Middle frontal gyrus (tissue), 1 donor: ENCODE measurements around the gene AP3B2.
"Not testable (repeated sequence)": the region's sequence is repeated elsewhere in the genome, so short reads cannot be mapped to it uniquely, and the experiment has no call there.

Experiments used
- DNase-seq: peaks from one replicate; pipeline ENCODE4 v3.0.0-alpha.2; 2015; ENCODE audit warnings: low spot score; ENCODE audit errors: extremely low spot score

Gene AP3B2

DNA sequence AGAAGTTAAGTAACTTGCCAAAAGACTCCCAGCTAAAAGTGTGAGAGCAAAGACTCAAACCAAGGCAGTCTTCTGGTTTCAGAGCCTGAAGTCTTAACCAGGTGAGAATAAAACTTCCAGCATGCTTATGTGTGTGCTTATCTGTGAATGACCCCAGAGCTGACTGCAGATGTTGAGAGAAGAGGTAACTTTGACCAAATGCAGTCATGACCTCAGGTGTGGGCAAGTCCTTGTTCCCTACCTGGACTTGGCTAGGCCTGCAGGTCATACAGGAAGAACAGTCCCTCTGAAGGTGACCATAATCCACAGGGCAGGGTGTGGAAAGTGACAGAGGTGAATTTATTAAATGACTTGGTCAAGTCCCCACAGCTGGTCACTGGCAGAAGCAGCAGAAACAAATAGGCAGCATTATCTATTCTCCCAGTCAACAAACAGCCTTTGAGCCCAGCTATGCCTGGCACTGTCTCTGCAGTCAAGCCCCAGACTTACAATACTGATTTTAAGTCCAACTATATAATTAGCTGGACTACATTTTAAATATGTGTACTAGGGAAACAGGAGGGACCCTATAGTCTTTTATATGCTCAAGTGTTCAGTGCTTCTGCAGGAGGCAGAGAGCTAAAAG lies 59.5 kb downstream of the AP3B2 start:
- DNase-seq = no peak

DNA sequence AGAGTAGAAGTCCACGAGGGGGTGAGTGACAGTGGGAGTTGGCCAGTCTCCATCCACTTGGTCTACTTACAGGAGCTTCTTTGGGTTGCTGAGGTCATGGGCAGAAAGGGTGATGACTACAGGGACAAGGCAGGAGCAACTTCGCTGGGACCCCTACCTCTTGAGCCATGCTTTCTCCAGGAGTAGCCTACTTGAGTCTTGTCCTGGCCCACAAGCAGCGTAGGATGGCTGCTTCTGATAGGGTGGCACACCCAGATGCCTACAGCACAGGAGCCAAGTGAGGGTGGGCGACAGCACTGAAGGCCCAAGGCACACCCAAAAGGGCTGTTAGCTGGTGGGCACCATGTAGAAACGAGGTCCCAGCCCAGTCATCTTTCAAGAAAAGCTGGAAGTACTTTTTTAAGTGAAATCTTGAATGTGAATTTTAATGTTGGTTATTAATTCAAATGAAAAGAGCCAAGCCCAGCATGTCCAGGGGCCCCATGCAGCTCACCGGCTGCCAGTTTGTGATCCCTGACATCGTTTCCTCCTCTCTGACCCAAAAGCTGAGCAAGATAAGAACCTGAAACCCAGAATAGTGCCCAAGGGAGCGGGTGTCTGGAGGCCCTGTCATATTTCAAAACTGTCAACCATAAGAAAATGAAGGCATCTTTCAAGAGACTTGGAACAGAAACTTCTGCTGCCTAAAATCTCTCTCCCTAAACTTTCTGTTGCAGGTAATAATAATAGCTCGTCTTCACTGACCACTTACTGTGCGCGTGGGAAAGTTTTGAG lies 60.3 kb downstream of the AP3B2 start:
- DNase-seq = no peak

DNA sequence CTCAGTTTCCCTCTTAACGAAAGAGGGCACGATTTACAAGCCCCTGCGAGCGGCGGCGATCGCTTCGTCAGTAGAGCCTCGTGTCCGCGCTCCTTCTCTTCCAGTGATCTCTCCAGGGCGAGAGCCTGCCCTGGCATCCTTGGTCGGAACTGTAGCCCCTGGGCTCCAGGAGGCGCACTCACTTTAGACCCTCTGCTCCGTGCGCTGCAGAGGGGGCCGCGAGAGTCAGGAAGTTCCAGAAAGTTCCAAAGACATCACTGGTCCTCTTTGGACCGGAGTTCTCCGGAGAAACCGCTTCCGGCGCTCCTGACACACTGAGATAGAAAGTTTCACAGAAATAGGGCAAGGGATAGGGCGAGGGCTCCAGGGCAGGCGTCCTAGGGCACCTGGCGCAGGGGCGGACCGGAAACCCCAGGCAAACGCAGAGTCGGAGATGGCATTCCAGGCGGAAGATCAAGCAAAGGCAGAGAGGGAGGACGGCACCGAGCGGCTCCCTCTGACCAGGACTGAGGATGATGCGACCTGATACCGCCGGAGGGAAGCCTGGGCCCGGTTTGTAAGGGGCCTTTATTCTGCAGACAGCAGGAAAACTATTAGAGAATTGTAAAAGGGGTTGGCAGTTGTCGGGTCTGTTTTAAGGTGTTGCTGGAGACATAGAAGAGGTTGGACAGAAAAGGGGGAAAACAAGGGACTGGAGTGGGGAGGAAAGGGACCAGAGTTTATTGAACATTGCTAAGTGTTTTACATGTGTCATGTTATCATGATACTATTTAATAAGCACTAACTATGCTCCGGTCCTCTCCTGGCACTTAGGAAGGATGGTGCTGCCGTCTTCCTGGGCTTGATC lies 61.2 kb downstream of the AP3B2 start:
- no peak for DNase-seq

DNA sequence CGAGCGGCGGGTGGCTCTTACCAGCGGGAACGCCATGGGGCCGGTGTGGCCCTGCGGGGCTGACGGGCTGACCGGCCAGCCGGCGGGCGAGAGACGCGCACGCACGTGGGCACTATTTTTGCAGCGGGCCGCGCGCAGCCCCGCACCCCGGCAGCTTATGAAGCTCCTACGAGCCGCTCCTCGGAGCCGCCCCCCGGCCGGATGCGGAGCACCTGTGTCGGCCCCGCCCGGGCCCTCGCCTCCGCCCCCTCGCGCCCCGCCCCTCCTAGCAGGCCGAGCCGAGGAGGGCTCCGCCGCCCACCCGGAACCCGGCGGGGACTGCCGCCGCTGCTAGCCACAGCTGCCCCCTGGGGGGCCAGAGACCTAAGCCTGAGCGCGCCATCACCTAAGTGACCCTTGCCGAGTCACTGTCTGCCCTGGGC lies 61.8 kb downstream of the AP3B2 start:
- no peak for DNase-seq

DNA sequence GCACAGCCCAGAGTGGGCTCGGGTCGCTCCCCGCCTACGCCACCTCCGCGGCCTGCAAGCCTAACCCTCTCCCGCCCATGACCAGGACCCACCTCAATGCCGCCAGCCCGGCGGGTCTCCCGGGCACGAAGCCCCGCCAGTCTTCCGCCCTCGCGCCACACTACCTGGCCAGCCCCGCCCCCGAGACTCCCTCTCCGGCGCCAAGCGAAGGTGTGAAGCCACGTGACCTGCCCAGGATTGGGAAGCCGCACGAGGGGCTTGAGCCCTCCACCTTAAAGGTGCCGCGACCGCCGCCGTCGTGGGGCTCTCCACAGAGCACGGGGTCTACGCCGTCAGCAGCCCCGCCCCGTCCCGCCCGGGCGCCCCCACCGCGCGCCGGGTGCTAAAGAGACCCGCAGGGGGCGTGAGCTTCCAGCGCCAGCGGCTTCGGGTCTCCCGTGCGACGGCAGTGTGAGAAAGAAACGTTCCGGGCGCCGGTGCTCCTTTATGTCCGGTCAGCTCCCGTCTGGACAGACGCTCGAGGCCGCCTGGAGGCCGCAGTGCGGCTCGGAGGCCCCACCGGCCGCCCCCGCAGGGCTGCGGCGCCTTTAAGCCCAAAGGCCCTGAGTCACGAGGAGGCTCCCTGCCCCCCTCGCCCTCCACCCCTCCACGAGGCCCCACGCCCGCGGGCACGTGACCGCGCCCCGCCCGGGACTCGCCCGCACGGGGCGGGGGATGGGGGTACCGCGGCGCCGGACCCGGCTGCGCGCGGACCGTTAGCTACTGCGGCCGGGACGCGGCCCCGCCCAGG lies 62.4 kb downstream of the AP3B2 start, which contains the start of gene CPEB1:
Gene CPEB1, minus strand, starts transcription at position 319 of the 790 bp plus-strand sequence. CDS start 18,904 bp downstream, outside the sequence.
- DNase-seq = peak; percentile 48

DNA sequence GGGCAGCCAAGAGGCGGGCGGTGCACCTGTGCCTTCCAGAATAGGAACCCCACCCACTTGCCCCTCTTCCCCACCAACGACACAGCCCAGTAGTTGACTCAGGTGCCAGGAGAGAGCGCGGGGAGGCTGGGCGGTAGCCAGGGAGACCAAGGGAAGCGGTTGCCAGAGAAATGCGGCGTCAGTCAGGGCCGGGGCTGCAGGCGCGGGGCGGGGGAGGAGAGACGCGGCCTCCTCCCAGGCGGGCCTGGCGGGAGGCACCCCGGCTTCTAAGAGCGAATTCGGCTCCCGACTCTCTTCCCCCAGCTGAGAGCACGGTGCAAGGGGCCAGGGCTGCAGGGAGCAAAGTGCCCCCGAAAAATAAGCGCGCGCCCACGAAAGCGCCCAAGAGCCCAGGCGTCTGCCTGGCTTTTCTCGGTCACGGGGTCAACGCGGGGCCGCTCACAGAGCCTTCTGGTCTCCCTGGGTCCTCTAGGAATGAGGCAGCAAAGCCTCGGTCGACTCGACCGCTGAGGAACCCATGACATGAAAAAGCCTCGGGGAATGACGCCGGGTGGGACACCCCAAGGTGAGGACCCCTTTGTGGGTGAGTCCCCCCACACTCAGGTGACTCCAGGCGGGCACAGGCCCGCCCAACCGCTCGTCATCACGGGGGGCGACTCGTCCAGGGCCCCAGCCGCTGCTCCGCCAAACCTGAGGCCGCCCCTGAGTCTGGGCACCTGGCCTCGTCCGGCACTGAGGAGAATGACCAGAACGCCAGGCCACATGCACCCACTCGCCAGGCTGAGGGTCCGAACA lies 63.2 kb downstream of the AP3B2 start:
- no peak for DNase-seq

DNA sequence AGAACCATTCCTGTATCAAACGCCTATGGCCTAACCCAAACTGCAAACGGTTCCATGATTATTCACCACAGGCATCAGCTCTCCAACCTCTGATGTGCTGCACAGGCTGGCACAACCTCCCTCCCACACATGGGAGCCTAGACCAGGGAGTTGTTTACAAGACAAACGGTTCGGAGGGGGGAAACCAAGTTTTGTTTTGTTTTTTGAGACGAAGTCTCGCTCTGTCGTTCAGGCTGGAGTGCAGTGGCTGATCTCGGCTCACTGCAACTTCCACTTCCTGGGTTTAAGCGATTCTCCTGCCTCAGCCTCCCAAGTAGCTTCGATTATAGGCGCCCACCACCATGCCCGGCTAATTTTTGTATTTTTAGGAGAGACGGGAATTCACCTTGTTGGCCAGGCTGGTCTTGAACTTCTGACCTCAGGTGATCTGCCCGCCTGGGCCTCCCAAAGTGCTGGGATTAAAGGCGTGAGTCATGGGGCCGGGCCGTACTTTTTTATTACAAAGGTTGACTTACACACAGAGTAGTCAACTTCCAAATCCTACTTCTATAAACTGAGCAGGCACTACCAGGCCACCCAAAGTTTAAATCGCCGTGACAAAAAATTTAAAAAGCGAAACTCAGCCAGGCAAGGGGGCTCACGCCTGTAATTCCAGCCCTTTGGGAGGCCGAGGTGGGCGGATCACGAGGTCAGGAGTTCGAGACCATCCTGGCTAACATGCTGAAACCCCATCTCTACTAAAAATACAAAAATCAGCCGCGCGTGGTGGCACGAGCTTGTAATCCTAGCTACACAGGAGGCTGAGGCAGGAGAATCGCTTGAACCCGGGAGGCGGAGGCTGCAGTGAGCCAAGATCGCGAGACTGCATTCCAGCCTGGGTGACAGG lies 64.5 kb downstream of the AP3B2 start:
- DNase-seq = not testable (repeated sequence)

DNA sequence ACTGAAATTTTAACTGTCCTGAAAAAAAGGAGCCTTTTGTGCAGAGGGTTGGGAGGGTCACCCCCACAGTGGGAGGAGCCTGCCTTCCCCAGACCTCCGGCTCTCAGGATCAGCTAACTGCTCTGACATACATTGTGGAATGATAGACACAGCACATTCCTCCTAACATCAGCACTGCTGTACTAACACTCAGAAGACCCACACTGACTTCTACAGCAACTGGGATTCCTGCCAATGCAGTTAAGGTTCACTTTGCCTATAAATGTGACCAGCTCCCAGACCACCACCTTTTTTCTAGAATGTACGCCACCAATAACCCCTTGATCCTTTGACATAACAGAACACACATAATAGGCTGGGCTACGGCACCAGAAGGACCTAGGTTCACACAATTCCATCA lies 65.7 kb downstream of the AP3B2 start:
- DNase-seq = no peak

DNA sequence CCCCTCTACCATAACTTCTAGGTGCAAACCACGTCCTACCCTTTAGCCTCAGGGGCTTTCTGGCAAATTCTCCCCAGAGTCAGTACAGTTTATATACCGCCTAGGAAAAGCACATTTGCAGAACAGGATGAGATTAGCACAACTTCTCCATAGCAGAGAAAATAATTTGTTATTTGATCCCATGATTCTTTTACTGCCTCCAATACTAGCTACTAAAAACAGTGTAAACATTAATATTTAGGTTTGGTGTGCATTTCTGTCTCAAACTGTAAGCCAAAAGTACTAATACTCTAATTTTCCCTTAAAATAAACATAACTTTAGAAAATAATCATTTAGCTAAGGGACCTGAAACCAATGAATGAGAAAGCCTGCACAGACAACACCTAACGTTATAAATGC lies 67.0 kb downstream of the AP3B2 start:
- DNase-seq = no peak

DNA sequence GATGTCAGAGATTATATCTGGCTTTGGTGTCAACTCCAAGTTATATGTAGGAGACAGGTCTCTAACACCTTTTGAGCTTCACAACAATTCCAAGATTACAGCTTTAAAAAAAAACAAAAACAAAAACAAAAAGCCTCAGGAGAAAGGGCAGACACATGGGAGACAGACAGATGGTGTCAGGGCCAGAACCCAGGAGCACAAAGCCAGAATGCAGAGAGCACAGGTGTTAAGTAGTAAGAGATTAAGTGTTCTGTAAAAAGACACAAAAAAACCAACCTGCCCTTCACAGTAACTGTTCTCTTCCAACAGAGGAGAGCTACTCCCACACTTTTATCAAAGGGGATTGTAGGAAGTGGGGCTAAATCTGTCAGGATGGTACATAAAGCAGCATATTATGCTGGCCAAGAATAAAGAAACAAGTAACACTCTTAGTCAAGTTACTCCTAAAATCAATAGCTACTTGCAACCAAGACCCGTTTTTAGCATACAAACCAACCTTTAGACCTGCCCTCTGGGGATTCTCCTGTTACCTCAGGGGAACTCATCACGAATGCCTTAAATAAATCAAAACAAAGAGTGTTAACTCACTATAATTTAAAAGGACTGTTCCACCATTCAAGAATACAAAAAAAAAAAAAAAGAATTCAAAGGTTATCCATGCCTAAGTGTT lies 68.4 kb downstream of the AP3B2 start:
- DNase-seq = no peak

DNA sequence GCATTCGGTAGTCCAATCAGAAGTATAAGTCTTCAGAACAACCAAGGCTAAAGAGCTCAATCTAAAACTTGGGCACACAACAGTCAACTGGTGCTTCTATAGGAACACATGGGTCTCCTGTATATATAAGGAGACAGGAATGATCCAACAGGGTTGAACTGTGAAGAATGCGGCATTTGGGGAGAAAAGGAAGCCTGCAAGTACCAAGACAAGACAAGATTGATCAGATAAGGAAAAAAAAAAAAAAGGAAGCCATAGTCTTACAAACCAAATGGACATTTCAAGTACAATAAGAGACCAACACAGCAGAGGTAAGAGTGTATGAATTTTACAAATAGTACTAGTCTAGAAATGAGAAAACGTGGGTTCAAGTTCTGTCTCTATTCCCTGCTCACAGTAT lies 69.0 kb downstream of the AP3B2 start:
- DNase-seq = no peak

DNA sequence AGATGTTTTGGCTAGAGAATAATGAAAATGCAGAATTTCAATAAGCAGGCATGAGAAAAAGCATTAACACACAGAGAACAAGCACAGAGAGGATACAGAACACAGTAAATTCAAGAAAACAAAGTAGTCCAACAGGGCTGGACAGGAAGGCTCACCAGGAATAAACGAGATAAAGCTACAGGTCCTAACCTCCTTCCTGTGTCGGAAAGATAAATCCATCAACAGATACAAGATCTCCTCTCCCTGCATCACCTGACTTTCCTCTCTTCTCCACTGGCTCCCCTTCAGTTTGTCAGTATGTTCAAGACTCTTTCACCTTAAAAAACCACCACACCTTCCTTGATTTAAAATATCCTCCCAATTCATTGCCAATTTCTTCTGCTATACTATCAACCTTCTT lies 73.9 kb downstream of the AP3B2 start:
- DNase-seq = no peak

DNA sequence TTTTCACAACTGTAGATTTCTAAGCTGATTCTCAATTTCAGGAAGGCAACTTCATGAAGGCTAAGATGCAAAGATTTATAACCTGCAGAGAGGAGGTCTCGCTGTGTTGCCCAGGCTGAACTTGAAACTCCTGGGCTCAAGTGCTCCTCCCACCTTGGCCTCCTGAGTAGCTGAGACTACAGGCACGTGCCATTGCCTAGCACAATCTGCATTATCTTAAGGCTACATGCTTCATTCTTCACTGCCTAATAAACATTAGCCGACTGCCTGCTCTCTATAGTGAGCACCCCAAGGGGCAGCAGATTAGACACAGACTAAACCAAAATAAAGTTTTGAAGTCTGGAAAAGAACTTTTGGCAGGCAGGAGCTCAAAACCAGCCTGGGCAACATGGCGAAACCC lies 79.6 kb downstream of the AP3B2 start:
- no peak for DNase-seq

DNA sequence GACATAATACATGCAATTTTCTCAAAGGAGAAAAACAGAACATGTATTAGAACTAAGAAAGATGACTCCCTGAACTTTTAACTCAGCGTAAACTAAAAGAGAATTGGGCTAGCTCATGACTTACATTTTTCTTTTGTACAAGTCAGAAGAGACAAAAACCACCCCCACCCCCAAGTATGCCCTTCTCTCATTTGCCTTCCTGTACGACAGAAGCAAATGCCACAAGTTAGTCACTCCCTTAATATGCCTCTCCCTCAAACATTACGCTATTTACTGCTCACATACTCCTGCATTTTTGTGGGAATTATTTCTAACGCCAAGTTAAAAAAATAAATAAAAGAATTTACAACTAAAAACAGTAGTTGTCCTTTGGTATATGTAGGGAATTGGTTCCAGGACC lies 84.5 kb downstream of the AP3B2 start:
- DNase-seq = no peak

DNA sequence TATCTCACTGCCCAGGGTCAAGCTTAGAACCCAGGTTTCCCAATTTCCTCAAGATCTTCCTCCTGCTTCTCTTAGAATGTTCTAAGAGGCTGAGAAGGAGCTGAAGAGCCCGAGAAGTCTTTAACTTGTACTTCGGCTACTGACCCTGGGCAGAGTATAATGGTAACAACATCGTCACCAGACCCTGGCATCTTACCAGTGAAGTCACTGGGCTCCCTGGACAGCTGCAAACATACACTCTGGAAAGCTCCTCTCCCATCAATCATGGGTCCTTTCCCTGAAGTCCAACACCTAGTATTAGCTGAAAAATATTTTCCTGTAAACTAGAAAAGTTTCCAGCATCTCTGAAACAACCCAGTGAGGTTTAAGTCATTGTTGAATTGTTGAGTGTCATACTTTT lies 85.2 kb downstream of the AP3B2 start:
- no peak for DNase-seq

DNA sequence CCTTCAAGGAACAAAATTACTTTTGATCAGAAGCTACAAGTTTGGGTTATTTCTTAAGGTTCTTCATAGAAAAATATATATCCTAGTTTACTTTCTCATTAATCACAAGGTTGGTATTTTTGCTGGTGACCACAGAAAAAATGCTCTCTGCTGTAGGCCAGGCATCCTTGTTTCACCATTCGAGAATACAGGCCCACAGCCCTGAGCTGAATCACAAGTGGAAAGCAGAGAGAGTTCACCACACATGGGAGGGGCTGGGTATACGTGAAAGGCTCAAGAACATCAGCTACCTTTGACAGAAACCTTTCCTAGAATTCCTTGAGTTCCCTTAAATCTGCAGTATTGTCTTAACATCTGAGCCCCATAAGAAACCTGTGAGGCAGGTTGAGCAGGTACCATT lies 85.7 kb downstream of the AP3B2 start:
- DNase-seq = no peak

DNA sequence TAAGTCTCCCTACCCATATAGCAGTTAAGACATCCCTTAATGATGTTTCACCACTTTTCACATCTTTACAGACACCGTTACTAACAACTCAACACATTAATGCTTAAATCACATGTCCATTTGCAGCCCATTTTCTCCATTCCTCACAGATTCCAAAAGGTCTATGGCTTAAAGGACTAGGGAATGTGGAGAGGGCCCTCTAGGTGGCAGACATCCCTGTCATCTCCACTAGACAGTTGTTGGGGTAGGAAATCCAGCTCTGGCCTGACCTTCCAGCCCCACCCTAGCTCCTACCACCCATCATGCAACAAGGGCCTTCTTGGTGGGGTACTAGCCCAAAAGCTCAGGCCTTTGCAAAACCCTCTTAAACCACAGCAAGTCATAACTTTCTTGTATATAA lies 87.7 kb downstream of the AP3B2 start:
- no peak for DNase-seq

DNA sequence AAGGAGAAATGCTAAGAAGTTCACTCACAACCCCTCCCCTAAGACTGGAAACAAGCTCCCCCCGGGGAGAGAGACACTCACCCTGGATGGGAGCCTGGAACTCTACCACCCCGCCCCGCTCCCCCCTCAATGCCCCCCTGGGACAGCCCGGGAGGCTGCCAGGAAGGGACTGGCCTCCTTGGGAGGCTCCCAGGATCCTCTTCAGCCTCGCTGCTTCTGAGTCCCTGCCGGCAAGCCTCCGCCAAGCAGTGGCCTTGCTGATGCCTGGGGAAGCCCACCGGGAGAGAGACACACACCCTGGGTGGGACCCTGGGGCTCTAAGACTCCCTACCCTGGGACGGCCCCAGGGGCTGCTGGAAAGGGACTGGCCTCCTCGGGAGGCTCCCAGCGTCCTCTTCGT lies 95.9 kb downstream of the AP3B2 start:
- no peak for DNase-seq

DNA sequence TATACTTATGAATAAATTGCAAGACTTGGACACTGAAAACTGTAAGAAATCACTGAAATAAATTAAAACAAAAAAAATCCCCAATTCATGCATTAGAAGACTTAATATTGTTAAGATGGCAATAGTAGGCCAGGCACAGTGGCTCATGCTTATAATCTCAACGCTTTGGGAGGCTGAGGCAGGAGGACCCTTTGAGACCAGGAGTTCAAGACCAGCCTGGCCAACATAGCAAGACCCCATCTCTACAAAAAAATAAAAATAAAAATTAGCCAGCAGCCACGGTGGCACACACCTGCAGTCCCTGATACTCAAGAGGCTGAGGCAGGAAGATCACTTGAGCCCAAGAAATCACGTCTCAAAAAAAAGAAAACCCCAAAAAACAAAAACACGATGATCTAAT lies 98.3 kb downstream of the AP3B2 start:
- DNase-seq = no peak
